ENCODE data around the gene DOCK9. TPM values are rescaled to one million over a fixed set of nuclear protein-coding genes. Genes with fewer than 3 reads are reported as not detected.

Gene DOCK9
- total RNA-seq, 4 donors from 2014 or later = 79.1 to 197 (median 107) TPM

GRCh38 chr13:98942485-98942884 lies 35.4 kb downstream of the DOCK9 start:
- no peak overlapping the region for H3K4me3 ChIP-seq
- intact Hi-C loops (cut with DNase I; ENCODE audit: low total_unique reads) = no loop called here
- no peaks in the 10 kb centered on the region for H3K36me3 ChIP-seq
- H3K27ac ChIP-seq = no peak overlapping the region
- H3K4me1 ChIP-seq = peaks cover 0 to 2% of the 10 kb centered on the region in 2 donors
- TF ChIP-seq POLR2A (IDR thresholded peaks at IDR 0.05) (no peak), CTCF (IDR thresholded peaks at IDR 0.05) (no peak)
- no peaks in the 10 kb centered on the region for H3K27me3 ChIP-seq
- H3K9me3 ChIP-seq = no peaks in the 10 kb centered on the region
- DNase-seq = no peak

GRCh38 chr13:98941536-98941935 lies 36.3 kb downstream of the DOCK9 start:
- no peak overlapping the region for H3K4me3 ChIP-seq
- DNase-seq = no peak
- H3K4me1 ChIP-seq = peaks cover 0 to 2% of the 10 kb centered on the region in 2 donors
- TF ChIP-seq POLR2A (IDR thresholded peaks at IDR 0.05) = no peak
- no peak for TF ChIP-seq CTCF (IDR thresholded peaks at IDR 0.05)
- no peak overlapping the region for H3K27ac ChIP-seq
- H3K9me3 ChIP-seq = no peaks in the 10 kb centered on the region
- intact Hi-C loops (cut with DNase I; ENCODE audit: low total_unique reads) = no loop called here
- H3K27me3 ChIP-seq = no peaks in the 10 kb centered on the region
- H3K36me3 ChIP-seq = no peaks in the 10 kb centered on the region

GRCh38 chr13:98941126-98941525 lies 36.7 kb downstream of the DOCK9 start:
- H3K9me3 ChIP-seq = no peaks in the 10 kb centered on the region
- intact Hi-C loops (cut with DNase I; ENCODE audit: low total_unique reads) = no loop called here
- no peaks in the 10 kb centered on the region for H3K27me3 ChIP-seq
- peaks cover 0 to 2% of the 10 kb centered on the region in 2 donors for H3K4me1 ChIP-seq
- no peak for DNase-seq
- TF ChIP-seq CTCF (IDR thresholded peaks at IDR 0.05) (no peak), POLR2A (IDR thresholded peaks at IDR 0.05) (no peak)
- H3K27ac ChIP-seq = peak overlapping the region in 1 of 2 donors; percentile 27
- no peak overlapping the region for H3K4me3 ChIP-seq
- no peaks in the 10 kb centered on the region for H3K36me3 ChIP-seq

GRCh38 chr13:98940325-98941001 lies 37.4 kb downstream of the DOCK9 start:
- no peak for DNase-seq
- H3K9me3 ChIP-seq = no peaks in the 10 kb centered on the region
- intact Hi-C loops (cut with DNase I; ENCODE audit: low total_unique reads) = no loop called here
- TF ChIP-seq CTCF (IDR thresholded peaks at IDR 0.05) (no peak), POLR2A (IDR thresholded peaks at IDR 0.05) (no peak)
- H3K36me3 ChIP-seq = no peaks in the 10 kb centered on the region
- peaks cover 0 to 2% of the 10 kb centered on the region in 2 donors for H3K4me1 ChIP-seq
- H3K27me3 ChIP-seq = no peaks in the 10 kb centered on the region
- peak overlapping the region; percentile 27 to 56 for H3K27ac ChIP-seq
- H3K4me3 ChIP-seq = no peak overlapping the region

GRCh38 chr13:98939660-98940191 lies 38.1 kb downstream of the DOCK9 start:
- no peaks in the 10 kb centered on the region for H3K36me3 ChIP-seq
- intact Hi-C loops (cut with DNase I; ENCODE audit: low total_unique reads) = no loop called here
- H3K4me1 ChIP-seq = peaks cover 0 to 2% of the 10 kb centered on the region in 2 donors
- H3K27me3 ChIP-seq = no peaks in the 10 kb centered on the region
- peak; percentile 37 to 58 for DNase-seq
- no peak for TF ChIP-seq POLR2A (IDR thresholded peaks at IDR 0.05)
- no peak for TF ChIP-seq CTCF (IDR thresholded peaks at IDR 0.05)
- peak overlapping the region; percentile 27 to 56 for H3K27ac ChIP-seq
- H3K4me3 ChIP-seq = no peak overlapping the region
- H3K9me3 ChIP-seq = peaks cover 0 to 2% of the 10 kb centered on the region in 2 donors

All from uterus (tissue), 4 donors.